ENCODE results near the gene CEP128.

The CEP128 gene

GRCh38 chr14:80798878-80799277 lies 142.7 kb downstream of the CEP128 start:
- no peak overlapping the region for H3K9ac ChIP-seq (ENCODE audit: low read length)

GRCh38 chr14:80798211-80798610 lies 143.3 kb downstream of the CEP128 start:
- H3K36me3 ChIP-seq (ENCODE audit: control insufficient read depth, low read depth, low read length): no peaks in the 10 kb centered on the region
- no peak overlapping the region for H3K9ac ChIP-seq (ENCODE audit: low read length)
- H3K9me3 ChIP-seq (ENCODE audit: control insufficient read depth, low read depth, low read length): no peaks in the 10 kb centered on the region
- H3K4me1 ChIP-seq (ENCODE audit: control insufficient read depth, low read depth, low read length): peaks cover 7% of the 10 kb centered on the region
- H3K4me3 ChIP-seq (ENCODE audit: low read length): no peak overlapping the region
- no peak overlapping the region for H3K27ac ChIP-seq (ENCODE audit: low read length)
- H3K27me3 ChIP-seq (ENCODE audit: control insufficient read depth, insufficient read depth, low read length): no peaks in the 10 kb centered on the region

More at GRCh38 chr14:80798878-80799277, 142.7 kb downstream of the CEP128 start:
- H3K9me3 ChIP-seq (ENCODE audit: control insufficient read depth, low read depth, low read length): no peaks in the 10 kb centered on the region
- no peak overlapping the region for H3K4me3 ChIP-seq (ENCODE audit: low read length)
- H3K4me1 ChIP-seq (ENCODE audit: control insufficient read depth, low read depth, low read length): peaks cover 7% of the 10 kb centered on the region
- no peaks in the 10 kb centered on the region for H3K27me3 ChIP-seq (ENCODE audit: control insufficient read depth, insufficient read depth, low read length)
- H3K36me3 ChIP-seq (ENCODE audit: control insufficient read depth, low read depth, low read length): no peaks in the 10 kb centered on the region
- H3K27ac ChIP-seq (ENCODE audit: low read length): no peak overlapping the region

- H3K4me3 ChIP-seq (ENCODE audit: low read length): no peak overlapping the region
- no peaks in the 10 kb centered on the region for H3K36me3 ChIP-seq (ENCODE audit: control insufficient read depth, low read depth, low read length)
- peaks cover 7% of the 10 kb centered on the region for H3K4me1 ChIP-seq (ENCODE audit: control insufficient read depth, low read depth, low read length)
- no peaks in the 10 kb centered on the region for H3K27me3 ChIP-seq (ENCODE audit: control insufficient read depth, insufficient read depth, low read length)
- no peaks in the 10 kb centered on the region for H3K9me3 ChIP-seq (ENCODE audit: control insufficient read depth, low read depth, low read length)
- H3K27ac ChIP-seq (ENCODE audit: low read length): no peak overlapping the region
- H3K9ac ChIP-seq (ENCODE audit: low read length): no peak overlapping the region
Measured at GRCh38 chr14:80792771-80793170, 148.8 kb downstream of the CEP128 start.

GRCh38 chr14:80787876-80788275 lies 153.7 kb downstream of the CEP128 start:
- no peaks in the 10 kb centered on the region for H3K4me1 ChIP-seq (ENCODE audit: control insufficient read depth, low read depth, low read length)
- no peaks in the 10 kb centered on the region for H3K9me3 ChIP-seq (ENCODE audit: control insufficient read depth, low read depth, low read length)
- H3K9ac ChIP-seq (ENCODE audit: low read length): no peak overlapping the region
- H3K27me3 ChIP-seq (ENCODE audit: control insufficient read depth, insufficient read depth, low read length): no peaks in the 10 kb centered on the region
- H3K36me3 ChIP-seq (ENCODE audit: control insufficient read depth, low read depth, low read length): peaks cover 5% of the 10 kb centered on the region
- H3K4me3 ChIP-seq (ENCODE audit: low read length): no peak overlapping the region
- no peak overlapping the region for H3K27ac ChIP-seq (ENCODE audit: low read length)

GRCh38 chr14:80784820-80785219 lies 156.7 kb downstream of the CEP128 start:
- Histone ChIP-seq H3K4me1 (ENCODE audit: control insufficient read depth, low read depth, low read length) (no peaks in the 10 kb centered on the region), H3K27ac (ENCODE audit: low read length) (no peak overlapping the region), H3K4me3 (ENCODE audit: low read length) (no peak overlapping the region), H3K9me3 (ENCODE audit: control insufficient read depth, low read depth, low read length) (no peaks in the 10 kb centered on the region), H3K27me3 (ENCODE audit: control insufficient read depth, insufficient read depth, low read length) (no peaks in the 10 kb centered on the region), H3K36me3 (ENCODE audit: control insufficient read depth, low read depth, low read length) (peaks cover 5% of the 10 kb centered on the region), H3K9ac (ENCODE audit: low read length) (no peak overlapping the region)

GRCh38 chr14:80781972-80782367 lies 159.6 kb downstream of the CEP128 start:
- Histone ChIP-seq H3K27me3 (ENCODE audit: control insufficient read depth, insufficient read depth, low read length) (no peaks in the 10 kb centered on the region), H3K9ac (ENCODE audit: low read length) (no peak overlapping the region), H3K36me3 (ENCODE audit: control insufficient read depth, low read depth, low read length) (peaks cover 5% of the 10 kb centered on the region)

GRCh38 chr14:80780500-80780899 lies 161.0 kb downstream of the CEP128 start:
- Histone ChIP-seq H3K9me3 (ENCODE audit: control insufficient read depth, low read depth, low read length) (no peaks in the 10 kb centered on the region), H3K36me3 (ENCODE audit: control insufficient read depth, low read depth, low read length) (peaks cover 5% of the 10 kb centered on the region), H3K9ac (ENCODE audit: low read length) (no peak overlapping the region), H3K4me1 (ENCODE audit: control insufficient read depth, low read depth, low read length) (no peaks in the 10 kb centered on the region), H3K27me3 (ENCODE audit: control insufficient read depth, insufficient read depth, low read length) (no peaks in the 10 kb centered on the region), H3K4me3 (ENCODE audit: low read length) (no peak overlapping the region), H3K27ac (ENCODE audit: low read length) (no peak overlapping the region)

More at GRCh38 chr14:80781972-80782367, 159.6 kb downstream of the CEP128 start:
- no peaks in the 10 kb centered on the region for H3K9me3 ChIP-seq (ENCODE audit: control insufficient read depth, low read depth, low read length)
- H3K27ac ChIP-seq (ENCODE audit: low read length): no peak overlapping the region
- no peak overlapping the region for H3K4me3 ChIP-seq (ENCODE audit: low read length)
- H3K4me1 ChIP-seq (ENCODE audit: control insufficient read depth, low read depth, low read length): no peaks in the 10 kb centered on the region

- H3K36me3 ChIP-seq (ENCODE audit: control insufficient read depth, low read depth, low read length): no peaks in the 10 kb centered on the region
- H3K9ac ChIP-seq (ENCODE audit: low read length): no peak overlapping the region
- no peak overlapping the region for H3K27ac ChIP-seq (ENCODE audit: low read length)
- no peak overlapping the region for H3K4me3 ChIP-seq (ENCODE audit: low read length)
- no peaks in the 10 kb centered on the region for H3K9me3 ChIP-seq (ENCODE audit: control insufficient read depth, low read depth, low read length)
- H3K4me1 ChIP-seq (ENCODE audit: control insufficient read depth, low read depth, low read length): no peaks in the 10 kb centered on the region
- no peaks in the 10 kb centered on the region for H3K27me3 ChIP-seq (ENCODE audit: control insufficient read depth, insufficient read depth, low read length)
Measured at GRCh38 chr14:80776657-80777056, 164.9 kb downstream of the CEP128 start.

GRCh38 chr14:80776186-80776585 lies 165.4 kb downstream of the CEP128 start:
- Histone ChIP-seq H3K9ac (ENCODE audit: low read length) (no peak overlapping the region), H3K27ac (ENCODE audit: low read length) (no peak overlapping the region), H3K9me3 (ENCODE audit: control insufficient read depth, low read depth, low read length) (no peaks in the 10 kb centered on the region), H3K4me3 (ENCODE audit: low read length) (no peak overlapping the region), H3K4me1 (ENCODE audit: control insufficient read depth, low read depth, low read length) (no peaks in the 10 kb centered on the region), H3K36me3 (ENCODE audit: control insufficient read depth, low read depth, low read length) (no peaks in the 10 kb centered on the region), H3K27me3 (ENCODE audit: control insufficient read depth, insufficient read depth, low read length) (no peaks in the 10 kb centered on the region)

GRCh38 chr14:80772504-80772903 lies 169.0 kb downstream of the CEP128 start:
- Histone ChIP-seq H3K4me3 (ENCODE audit: low read length) (no peak overlapping the region), H3K27ac (ENCODE audit: low read length) (no peak overlapping the region), H3K9me3 (ENCODE audit: control insufficient read depth, low read depth, low read length) (no peaks in the 10 kb centered on the region), H3K36me3 (ENCODE audit: control insufficient read depth, low read depth, low read length) (no peaks in the 10 kb centered on the region), H3K9ac (ENCODE audit: low read length) (no peak overlapping the region), H3K27me3 (ENCODE audit: control insufficient read depth, insufficient read depth, low read length) (no peaks in the 10 kb centered on the region), H3K4me1 (ENCODE audit: control insufficient read depth, low read depth, low read length) (no peaks in the 10 kb centered on the region)

GRCh38 chr14:80771201-80771600 lies 170.3 kb downstream of the CEP128 start:
- no peaks in the 10 kb centered on the region for H3K36me3 ChIP-seq (ENCODE audit: control insufficient read depth, low read depth, low read length)
- H3K27me3 ChIP-seq (ENCODE audit: control insufficient read depth, insufficient read depth, low read length): no peaks in the 10 kb centered on the region
- H3K9me3 ChIP-seq (ENCODE audit: control insufficient read depth, low read depth, low read length): no peaks in the 10 kb centered on the region
- H3K27ac ChIP-seq (ENCODE audit: low read length): no peak overlapping the region
- no peak overlapping the region for H3K9ac ChIP-seq (ENCODE audit: low read length)
- no peaks in the 10 kb centered on the region for H3K4me1 ChIP-seq (ENCODE audit: control insufficient read depth, low read depth, low read length)
- no peak overlapping the region for H3K4me3 ChIP-seq (ENCODE audit: low read length)

- Histone ChIP-seq H3K27ac (ENCODE audit: low read length) (no peak overlapping the region), H3K4me1 (ENCODE audit: control insufficient read depth, low read depth, low read length) (no peaks in the 10 kb centered on the region), H3K9ac (ENCODE audit: low read length) (no peak overlapping the region), H3K36me3 (ENCODE audit: control insufficient read depth, low read depth, low read length) (no peaks in the 10 kb centered on the region), H3K4me3 (ENCODE audit: low read length) (no peak overlapping the region), H3K27me3 (ENCODE audit: control insufficient read depth, insufficient read depth, low read length) (no peaks in the 10 kb centered on the region), H3K9me3 (ENCODE audit: control insufficient read depth, low read depth, low read length) (no peaks in the 10 kb centered on the region)
Measured at GRCh38 chr14:80770114-80770908, 171.2 kb downstream of the CEP128 start.

Data from iPS-18a (cell line).